ENCODE measurements around the gene SLX4. TPM values are rescaled to one million over a fixed set of nuclear protein-coding genes. Genes with fewer than 3 reads are reported as not detected.

SLX4 gene
- total and polyA plus RNA-seq, 9 of the 15 experiments (the other 6 are each of a cell fraction or from before 2014, with no cell fraction given) = 0.29 to 7.9 (median 3.8) TPM

DNA sequence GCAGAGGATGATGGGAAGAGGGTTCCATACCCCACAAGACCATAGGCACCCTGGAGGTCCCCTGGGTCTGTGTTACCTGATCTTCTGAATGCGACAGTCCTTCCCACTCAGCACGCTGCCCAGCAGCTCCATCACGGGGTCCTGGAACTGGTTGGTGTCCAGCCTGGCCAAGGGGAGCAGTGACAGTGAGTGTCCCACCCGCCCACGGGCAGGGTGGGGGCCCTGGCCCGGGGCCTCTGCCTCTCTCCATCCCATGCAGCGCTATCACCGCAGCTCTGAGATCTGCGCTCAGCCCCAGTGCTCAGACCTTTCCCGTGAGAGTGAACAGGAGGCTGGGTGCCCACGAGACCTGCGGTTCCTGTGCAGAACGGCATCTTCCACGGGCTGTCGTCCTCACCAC lies 49.8 kb downstream of the SLX4 start (continued):
- TF ChIP-seq, protein P1, sequence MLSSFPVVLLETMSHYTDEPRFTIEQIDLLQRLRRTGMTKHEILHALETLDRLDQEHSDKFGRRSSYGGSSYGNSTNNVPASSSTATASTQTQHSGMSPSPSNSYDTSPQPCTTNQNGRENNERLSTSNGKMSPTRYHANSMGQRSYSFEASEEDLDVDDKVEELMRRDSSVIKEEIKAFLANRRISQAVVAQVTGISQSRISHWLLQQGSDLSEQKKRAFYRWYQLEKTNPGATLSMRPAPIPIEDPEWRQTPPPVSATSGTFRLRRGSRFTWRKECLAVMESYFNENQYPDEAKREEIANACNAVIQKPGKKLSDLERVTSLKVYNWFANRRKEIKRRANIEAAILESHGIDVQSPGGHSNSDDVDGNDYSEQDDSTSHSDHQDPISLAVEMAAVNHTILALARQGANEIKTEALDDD (IDR thresholded peaks at IDR 0.05) = no peak

DNA sequence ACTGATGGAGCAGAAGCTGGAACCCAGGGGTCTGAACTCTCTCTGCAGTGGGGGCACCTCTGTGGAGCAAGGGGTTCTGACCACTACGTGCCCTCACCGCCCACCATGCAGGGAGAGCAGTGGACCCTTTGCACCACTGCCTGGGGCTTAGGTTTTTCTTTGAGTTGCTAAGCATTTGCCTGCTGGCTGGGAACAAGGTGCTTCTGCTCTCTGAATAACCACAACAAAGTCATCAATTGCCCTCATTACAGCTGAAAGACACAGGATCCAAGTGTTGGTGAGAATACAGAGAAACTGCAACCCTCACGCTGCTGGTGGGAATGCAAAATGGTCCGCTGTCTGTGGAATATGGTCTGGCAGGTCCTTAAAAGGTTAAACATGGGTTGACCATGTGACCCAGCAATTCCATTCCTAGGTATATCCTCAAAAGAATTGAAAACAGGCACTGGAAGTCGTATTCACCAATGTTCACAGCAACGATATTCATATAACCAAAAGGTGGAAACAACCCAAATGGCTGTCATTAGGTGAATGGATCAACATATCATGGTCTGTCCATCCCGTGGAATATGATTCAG lies 57.0 kb downstream of the SLX4 start:
- no peak for ATAC-seq
- POLR2A ChIA-PET = interaction anchor here (0.5 kb wide), 1 partner anchor 30 kb away, joined by 3 read pairs; no protein-coding TSS in a partner anchor
- no peak overlapping the region for H3K4me3 ChIP-seq
- peaks cover 3% of the 10 kb centered on the region for H3K9me1 ChIP-seq (ENCODE audit: control insufficient read depth, insufficient read depth, low read length)
- intact Hi-C loops (cut with micrococcal nuclease) = no loop called here
- CTCF ChIA-PET (ENCODE audit: low intra/inter-chr PET ratio) = no interaction called here
- H3K36me3 ChIP-seq (ENCODE audit: control insufficient read depth, insufficient read depth, low read length) = no peaks in the 10 kb centered on the region
- H3K27ac ChIP-seq (ENCODE audit: extremely low read depth, low read depth, low read length) = no peak overlapping the region
- FAIRE-seq = no peak
- TF ChIP-seq, protein P2, sequence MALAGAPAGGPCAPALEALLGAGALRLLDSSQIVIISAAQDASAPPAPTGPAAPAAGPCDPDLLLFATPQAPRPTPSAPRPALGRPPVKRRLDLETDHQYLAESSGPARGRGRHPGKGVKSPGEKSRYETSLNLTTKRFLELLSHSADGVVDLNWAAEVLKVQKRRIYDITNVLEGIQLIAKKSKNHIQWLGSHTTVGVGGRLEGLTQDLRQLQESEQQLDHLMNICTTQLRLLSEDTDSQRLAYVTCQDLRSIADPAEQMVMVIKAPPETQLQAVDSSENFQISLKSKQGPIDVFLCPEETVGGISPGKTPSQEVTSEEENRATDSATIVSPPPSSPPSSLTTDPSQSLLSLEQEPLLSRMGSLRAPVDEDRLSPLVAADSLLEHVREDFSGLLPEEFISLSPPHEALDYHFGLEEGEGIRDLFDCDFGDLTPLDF (CRISPR knock-in tag; IDR thresholded peaks at IDR 0.05) = no peak
- no peak for TF ChIP-seq ZNF780A (CRISPR knock-in tag; IDR thresholded peaks at IDR 0.05)
- no peak for TF ChIP-seq TAL1 (IDR thresholded peaks at IDR 0.05)
- TF ChIP-seq ETV5 (CRISPR knock-in tag; IDR thresholded peaks at IDR 0.05; ENCODE audit: low read depth) = no peak
- TF ChIP-seq CREB1 (IDR thresholded peaks at IDR 0.05) = no peak
- no peak for TF ChIP-seq CREB1 (CRISPR knock-in tag; IDR thresholded peaks at IDR 0.05)
- no peak for TF ChIP-seq HNRNPLL (IDR thresholded peaks at IDR 0.05; ENCODE audit: low read depth, low read length, poor library complexity, severe bottlenecking)
- TF ChIP-seq ZNF24 (IDR thresholded peaks at IDR 0.05) = no peak
- no peak for TF ChIP-seq KDM2B (CRISPR knock-in tag; IDR thresholded peaks at IDR 0.05)
- TF ChIP-seq SNIP1 (IDR thresholded peaks at IDR 0.05; ENCODE audit: low read depth) = no peak
- TF ChIP-seq XRCC5 (IDR thresholded peaks at IDR 0.05; ENCODE audit: low read depth, low read length) = no peak
- no peak for TF ChIP-seq MAZ (CRISPR knock-in tag; conservative IDR thresholded peaks at IDR 0.05 in 1 of 2, IDR thresholded peaks at IDR 0.05 in 1 of 2)
- TF ChIP-seq SMARCE1 (IDR thresholded peaks at IDR 0.05) = no peak
- no peak for TF ChIP-seq ZNF584 (CRISPR knock-in tag; IDR thresholded peaks at IDR 0.05; ENCODE audit: low read depth)
- no peak overlapping the region for H2AFZ ChIP-seq (ENCODE audit: low read depth, low read length)
- H3K27me3 ChIP-seq (ENCODE audit: control insufficient read depth in 2 of 2, insufficient read depth in 2 of 2, low read length in 2 of 2) = peaks cover 38 to 55% of the 10 kb centered on the region in 2 experiments; a peak in 4 of 5 replicates
- in situ Hi-C loops (cut with MboI) = no loop called here
- WGBS (ENCODE audit: insufficient coverage, low coverage, missing lambda C conversion rate) = 4% methylated on average over 7 of the region's 7 CpGs
- no peaks in the 10 kb centered on the region for H3K9me3 ChIP-seq (replicated peaks; ENCODE audit: control insufficient read depth, insufficient read depth, low read depth, low read length)
- no TSS peak for BruUV-seq (replicated peaks)
- H3K9ac ChIP-seq (ENCODE audit: insufficient read depth in 1 of 2, low read depth in 2 of 2, low read length in 2 of 2) = no peak overlapping the region
- no peak for DNase-seq (ENCODE audit: extremely low read depth in 1 of 4, low spot score in 3 of 4)
- no peak overlapping the region for H3K4me2 ChIP-seq (ENCODE audit: insufficient read depth, low read length)
- H3K79me2 ChIP-seq (ENCODE audit: control insufficient read depth, insufficient read depth, low read length) = no peaks in the 10 kb centered on the region
- H4K20me1 ChIP-seq (replicated peaks; ENCODE audit: control insufficient read depth, insufficient read depth, low read length) = no peaks in the 10 kb centered on the region
- no peaks in the 10 kb centered on the region; a peak in 1 of 5 replicates for H3K4me1 ChIP-seq (replicated peaks in 1 of 2; ENCODE audit: control insufficient read depth in 2 of 2, insufficient read depth in 2 of 2, low read length in 2 of 2)
